ENCODE data around the gene TUBGCP4. TPM values are rescaled to one million over a fixed set of nuclear protein-coding genes. Genes with fewer than 3 reads are reported as not detected.

TUBGCP4 gene
- polyA plus RNA-seq, 2 donors: 4.8 to 5.3 TPM

DNA sequence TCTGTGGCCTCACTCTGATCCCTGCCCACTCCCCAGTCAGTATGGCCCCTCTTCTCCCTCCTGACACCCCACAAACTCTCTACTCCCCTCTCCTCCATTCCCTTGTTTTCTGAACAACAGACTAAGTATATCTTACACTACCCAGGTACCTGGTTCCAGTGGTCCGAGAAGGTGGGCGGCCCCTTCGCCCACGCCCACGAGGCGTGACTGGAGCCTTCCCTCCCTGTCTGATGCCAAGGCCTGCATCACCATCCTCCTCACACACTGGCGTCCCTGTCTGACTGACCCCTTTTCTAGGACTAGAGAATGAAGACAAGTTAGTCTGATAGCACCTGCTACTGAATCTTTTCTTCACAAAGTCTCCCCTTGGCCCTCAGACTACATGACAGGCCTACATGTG is 50.0 kb downstream of the TUBGCP4 start:
- no peak overlapping the region for H3K27ac ChIP-seq (ENCODE audit: low read depth in 2 of 2, low read length in 1 of 2)
- H3K9me3 ChIP-seq (ENCODE audit: control insufficient read depth in 2 of 2, insufficient read depth in 1 of 2, low read depth in 1 of 2, low read length in 1 of 2): no peaks in the 10 kb centered on the region
- H3K36me3 ChIP-seq (ENCODE audit: control insufficient read depth in 2 of 2, insufficient read depth in 2 of 2, low read length in 1 of 2): peaks cover 9 to 19% of the 10 kb centered on the region in 2 donors
- H3K4me1 ChIP-seq (ENCODE audit: control insufficient read depth in 2 of 2, insufficient read depth in 2 of 2, low read length in 1 of 2): no peaks in the 10 kb centered on the region
- 95 to 98% methylated on average over 7 of the region's 7 CpGs for WGBS, 2 donors
- no peaks in the 10 kb centered on the region for H3K27me3 ChIP-seq (ENCODE audit: control insufficient read depth in 1 of 2, insufficient read depth in 2 of 2, low read length in 2 of 2)
- H3K4me3 ChIP-seq (ENCODE audit: low read depth in 1 of 2, low read length in 2 of 2): no peak overlapping the region

DNA sequence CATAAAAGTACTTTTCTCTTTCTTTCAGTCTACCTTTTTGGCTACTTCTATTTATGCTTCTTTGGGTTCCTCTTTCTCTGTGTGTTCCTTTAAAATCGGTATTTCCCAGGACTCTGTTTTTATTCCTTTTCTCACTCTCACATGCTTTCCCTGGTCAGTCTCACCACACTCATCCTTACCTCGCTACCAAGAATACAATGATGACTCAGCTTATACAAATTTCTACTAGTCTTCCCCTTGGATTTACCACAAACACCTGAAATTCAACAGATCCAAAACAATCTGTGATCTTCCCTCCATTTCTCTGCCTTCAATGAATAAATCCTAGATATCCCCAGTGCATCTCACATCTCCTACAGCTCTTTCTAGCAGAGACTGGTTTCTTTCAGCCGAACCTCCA is 52.9 kb downstream of the TUBGCP4 start:
- no peak overlapping the region for H3K4me3 ChIP-seq (ENCODE audit: low read depth in 1 of 2, low read length in 2 of 2)
- no peaks in the 10 kb centered on the region for H3K27me3 ChIP-seq (ENCODE audit: control insufficient read depth in 1 of 2, insufficient read depth in 2 of 2, low read length in 2 of 2)
- no peak overlapping the region for H3K27ac ChIP-seq (ENCODE audit: low read depth in 2 of 2, low read length in 1 of 2)
- WGBS, 2 donors: 94 to 95% methylated on average over 3 of the region's 3 CpGs
- no peaks in the 10 kb centered on the region for H3K4me1 ChIP-seq (ENCODE audit: control insufficient read depth in 2 of 2, insufficient read depth in 2 of 2, low read length in 1 of 2)
- H3K9me3 ChIP-seq (ENCODE audit: control insufficient read depth in 2 of 2, insufficient read depth in 1 of 2, low read depth in 1 of 2, low read length in 1 of 2): no peaks in the 10 kb centered on the region
- peaks cover 9 to 18% of the 10 kb centered on the region in 2 donors for H3K36me3 ChIP-seq (ENCODE audit: control insufficient read depth in 2 of 2, insufficient read depth in 2 of 2, low read length in 1 of 2)

DNA sequence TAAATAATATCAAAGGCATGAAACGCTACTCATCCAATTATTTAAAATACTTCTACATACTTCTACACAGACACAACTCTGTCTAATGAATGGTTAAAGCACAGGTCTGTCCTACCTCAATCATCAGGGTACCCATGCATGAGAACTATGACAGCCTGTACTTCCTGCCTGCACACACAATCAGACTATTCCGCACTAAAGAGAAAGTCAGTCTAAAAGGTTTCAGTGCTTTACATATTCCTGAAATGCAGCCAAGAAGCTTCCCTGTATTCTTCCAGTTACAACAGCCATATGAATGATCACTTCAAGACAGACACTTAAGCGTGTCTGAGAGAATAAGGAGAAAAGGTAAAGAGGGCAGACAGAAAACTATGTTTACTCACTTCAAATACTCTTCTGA is 58.8 kb downstream of the TUBGCP4 start:
- Histone ChIP-seq H3K36me3 (ENCODE audit: control insufficient read depth in 2 of 2, insufficient read depth in 2 of 2, low read length in 1 of 2) (peaks cover 9% of the 10 kb centered on the region in 2 donors), H3K4me1 (ENCODE audit: control insufficient read depth in 2 of 2, insufficient read depth in 2 of 2, low read length in 1 of 2) (no peaks in the 10 kb centered on the region), H3K27me3 (ENCODE audit: control insufficient read depth in 1 of 2, insufficient read depth in 2 of 2, low read length in 2 of 2) (no peaks in the 10 kb centered on the region), H3K9me3 (ENCODE audit: control insufficient read depth in 2 of 2, insufficient read depth in 1 of 2, low read depth in 1 of 2, low read length in 1 of 2) (no peaks in the 10 kb centered on the region), H3K4me3 (ENCODE audit: low read depth in 1 of 2, low read length in 2 of 2) (no peak overlapping the region), H3K27ac (ENCODE audit: low read depth in 2 of 2, low read length in 1 of 2) (no peak overlapping the region)
- whole genome bisulfite sequencing, 2 donors: 63 to 64% methylated on average over 3 of the region's 3 CpGs

DNA sequence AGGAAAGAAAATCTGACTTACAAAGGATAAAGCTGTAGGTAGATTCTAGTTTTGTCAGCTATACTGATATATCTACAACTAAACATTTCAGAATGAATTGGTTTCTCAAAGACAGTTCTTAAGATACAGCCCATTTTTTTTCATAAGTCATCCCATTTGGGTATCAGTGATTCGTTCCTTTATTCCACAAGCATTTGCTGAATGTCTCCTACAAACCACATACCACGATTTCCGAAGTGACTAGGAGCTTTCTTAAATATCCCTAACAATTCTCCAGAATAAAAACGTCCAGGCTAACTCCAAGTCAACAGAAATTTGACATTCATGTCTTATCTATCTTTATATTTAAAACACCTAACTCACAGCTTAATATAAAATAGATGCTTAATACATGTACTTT is 62.3 kb downstream of the TUBGCP4 start:
- 88 to 92% methylated on average over 4 of the region's 4 CpGs for WGBS, 2 donors
- H3K4me1 ChIP-seq (ENCODE audit: control insufficient read depth in 2 of 2, insufficient read depth in 2 of 2, low read length in 1 of 2): no peaks in the 10 kb centered on the region
- no peak overlapping the region for H3K27ac ChIP-seq (ENCODE audit: low read depth in 2 of 2, low read length in 1 of 2)
- no peak overlapping the region for H3K4me3 ChIP-seq (ENCODE audit: low read depth in 1 of 2, low read length in 2 of 2)
- no peaks in the 10 kb centered on the region for H3K27me3 ChIP-seq (ENCODE audit: control insufficient read depth in 1 of 2, insufficient read depth in 2 of 2, low read length in 2 of 2)
- peaks cover 5 to 15% of the 10 kb centered on the region in 2 donors for H3K36me3 ChIP-seq (ENCODE audit: control insufficient read depth in 2 of 2, insufficient read depth in 2 of 2, low read length in 1 of 2)
- no peaks in the 10 kb centered on the region for H3K9me3 ChIP-seq (ENCODE audit: control insufficient read depth in 2 of 2, insufficient read depth in 1 of 2, low read depth in 1 of 2, low read length in 1 of 2)

DNA sequence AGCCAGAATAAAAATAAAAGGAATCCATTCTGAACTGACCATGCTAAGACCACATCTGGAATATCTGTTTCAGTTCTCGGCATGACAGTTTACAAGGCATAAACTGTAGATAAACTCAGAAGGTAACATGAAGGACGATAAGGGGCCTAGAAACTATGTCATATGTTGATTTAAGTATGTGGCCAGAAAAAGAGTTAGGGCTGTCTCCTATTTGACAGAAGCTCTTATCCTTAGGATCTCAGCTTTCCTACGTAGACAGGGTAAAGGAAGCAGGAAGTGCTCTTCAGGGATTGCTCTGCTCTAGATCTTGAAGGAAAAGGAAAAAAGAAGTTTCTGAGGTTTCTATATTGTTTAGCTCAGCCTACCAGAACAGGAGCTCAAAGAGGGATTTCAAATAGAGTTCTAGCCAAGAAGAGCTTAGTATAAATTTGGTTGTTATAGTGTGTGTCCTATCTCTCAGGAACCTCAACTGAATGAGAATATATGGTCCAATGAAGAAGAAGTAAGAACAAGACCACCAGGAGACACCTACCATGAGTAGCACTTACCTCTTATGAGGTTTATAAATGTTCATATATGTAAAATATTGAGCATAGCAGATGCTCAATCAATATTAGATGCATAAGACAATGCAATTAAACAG is 62.9 kb downstream of the TUBGCP4 start:
- Histone ChIP-seq H3K36me3 (ENCODE audit: control insufficient read depth in 2 of 2, insufficient read depth in 2 of 2, low read length in 1 of 2) (peaks cover 5 to 15% of the 10 kb centered on the region in 2 donors), H3K9me3 (ENCODE audit: control insufficient read depth in 2 of 2, insufficient read depth in 1 of 2, low read depth in 1 of 2, low read length in 1 of 2) (no peaks in the 10 kb centered on the region)

DNA sequence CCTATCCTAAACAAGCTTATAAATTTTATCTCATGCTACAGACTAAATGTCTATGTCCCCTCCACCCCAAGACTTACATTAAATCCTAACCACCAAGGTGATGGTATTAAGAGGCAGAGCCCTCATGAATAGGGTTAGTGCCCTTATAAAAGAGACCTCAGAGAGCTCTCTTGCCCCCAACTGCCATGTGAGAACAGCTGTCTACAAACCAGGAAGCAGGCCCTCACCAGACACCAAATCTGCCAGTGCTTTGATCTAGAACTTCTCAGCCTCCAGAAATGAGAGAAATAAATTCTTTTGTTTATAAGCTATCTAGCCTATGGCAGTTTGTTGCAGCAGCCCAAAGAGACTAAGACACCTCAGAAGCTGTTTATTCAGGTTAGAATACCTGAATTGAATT is 63.5 kb downstream of the TUBGCP4 start:
- no peak overlapping the region for H3K27ac ChIP-seq (ENCODE audit: low read depth in 2 of 2, low read length in 1 of 2)
- no peaks in the 10 kb centered on the region for H3K9me3 ChIP-seq (ENCODE audit: control insufficient read depth in 2 of 2, insufficient read depth in 1 of 2, low read depth in 1 of 2, low read length in 1 of 2)
- H3K36me3 ChIP-seq (ENCODE audit: control insufficient read depth in 2 of 2, insufficient read depth in 2 of 2, low read length in 1 of 2): peaks cover 5 to 15% of the 10 kb centered on the region in 2 donors
- H3K27me3 ChIP-seq (ENCODE audit: control insufficient read depth in 1 of 2, insufficient read depth in 2 of 2, low read length in 2 of 2): no peaks in the 10 kb centered on the region
- no peak overlapping the region for H3K4me3 ChIP-seq (ENCODE audit: low read depth in 1 of 2, low read length in 2 of 2)
- no peaks in the 10 kb centered on the region for H3K4me1 ChIP-seq (ENCODE audit: control insufficient read depth in 2 of 2, insufficient read depth in 2 of 2, low read length in 1 of 2)

More for the DNA sequence above, 62.9 kb downstream of the TUBGCP4 start:
- Histone ChIP-seq H3K4me3 (ENCODE audit: low read depth in 1 of 2, low read length in 2 of 2) (no peak overlapping the region), H3K27me3 (ENCODE audit: control insufficient read depth in 1 of 2, insufficient read depth in 2 of 2, low read length in 2 of 2) (no peaks in the 10 kb centered on the region), H3K4me1 (ENCODE audit: control insufficient read depth in 2 of 2, insufficient read depth in 2 of 2, low read length in 1 of 2) (no peaks in the 10 kb centered on the region), H3K27ac (ENCODE audit: low read depth in 2 of 2, low read length in 1 of 2) (no peak overlapping the region)
- 79 to 90% methylated on average over 3 of the region's 3 CpGs for WGBS, 2 donors

DNA sequence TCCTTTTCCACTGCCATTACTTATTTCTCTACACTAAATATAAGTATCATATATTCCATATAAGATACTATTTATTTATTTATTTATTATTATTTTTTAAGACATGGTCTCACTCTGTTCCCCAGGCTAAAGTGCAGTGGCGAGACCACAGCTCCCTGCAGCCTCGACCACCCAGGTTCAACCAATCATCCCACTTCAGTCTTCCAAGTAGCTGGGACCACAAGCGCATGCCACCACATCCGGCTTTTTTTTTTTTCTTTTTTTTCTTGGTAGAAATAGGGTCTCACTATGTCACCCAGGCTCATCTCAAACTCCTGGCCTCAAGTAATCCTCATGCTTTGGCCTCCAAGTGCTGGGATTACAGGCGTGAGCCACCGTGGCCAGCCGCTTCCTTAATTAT is 65.5 kb downstream of the TUBGCP4 start:
- H3K9me3 ChIP-seq (ENCODE audit: control insufficient read depth in 2 of 2, insufficient read depth in 1 of 2, low read depth in 1 of 2, low read length in 1 of 2): no peaks in the 10 kb centered on the region
- no peak overlapping the region for H3K27ac ChIP-seq (ENCODE audit: low read depth in 2 of 2, low read length in 1 of 2)
- no peaks in the 10 kb centered on the region for H3K27me3 ChIP-seq (ENCODE audit: control insufficient read depth in 1 of 2, insufficient read depth in 2 of 2, low read length in 2 of 2)
- 95 to 97% methylated on average over 7 of the region's 7 CpGs for WGBS, 2 donors
- no peaks in the 10 kb centered on the region for H3K4me1 ChIP-seq (ENCODE audit: control insufficient read depth in 2 of 2, insufficient read depth in 2 of 2, low read length in 1 of 2)
- no peak overlapping the region for H3K4me3 ChIP-seq (ENCODE audit: low read depth in 1 of 2, low read length in 2 of 2)
- H3K36me3 ChIP-seq (ENCODE audit: control insufficient read depth in 2 of 2, insufficient read depth in 2 of 2, low read length in 1 of 2): peaks cover 5 to 14% of the 10 kb centered on the region in 2 donors

DNA sequence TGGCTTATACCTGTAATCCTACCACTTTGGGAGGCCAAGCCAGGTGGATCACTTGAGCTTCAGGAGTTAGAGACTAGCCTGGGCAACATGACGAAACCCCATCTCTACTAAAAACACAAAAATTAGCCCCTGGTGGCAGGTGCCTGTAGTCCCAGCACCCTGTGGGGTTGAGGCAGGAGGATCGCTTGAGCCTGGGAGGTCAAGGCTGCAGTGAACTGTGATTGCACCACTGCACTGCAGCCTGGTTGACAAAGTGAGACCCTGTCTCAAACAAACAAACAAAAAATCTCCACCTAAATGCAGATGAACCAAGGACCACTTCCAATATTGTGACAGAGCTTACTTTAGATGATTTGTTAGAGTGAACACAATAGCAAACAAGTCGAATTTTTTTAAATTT is 68.4 kb downstream of the TUBGCP4 start:
- no peaks in the 10 kb centered on the region for H3K27me3 ChIP-seq (ENCODE audit: control insufficient read depth in 1 of 2, insufficient read depth in 2 of 2, low read length in 2 of 2)
- 85 to 89% methylated on average over 3 of the region's 3 CpGs for WGBS, 2 donors
- peaks cover 0 to 7% of the 10 kb centered on the region in 2 donors for H3K36me3 ChIP-seq (ENCODE audit: control insufficient read depth in 2 of 2, insufficient read depth in 2 of 2, low read length in 1 of 2)
- no peak overlapping the region for H3K4me3 ChIP-seq (ENCODE audit: low read depth in 1 of 2, low read length in 2 of 2)
- no peaks in the 10 kb centered on the region for H3K9me3 ChIP-seq (ENCODE audit: control insufficient read depth in 2 of 2, insufficient read depth in 1 of 2, low read depth in 1 of 2, low read length in 1 of 2)
- H3K4me1 ChIP-seq (ENCODE audit: control insufficient read depth in 2 of 2, insufficient read depth in 2 of 2, low read length in 1 of 2): no peaks in the 10 kb centered on the region
- no peak overlapping the region for H3K27ac ChIP-seq (ENCODE audit: low read depth in 2 of 2, low read length in 1 of 2)

DNA sequence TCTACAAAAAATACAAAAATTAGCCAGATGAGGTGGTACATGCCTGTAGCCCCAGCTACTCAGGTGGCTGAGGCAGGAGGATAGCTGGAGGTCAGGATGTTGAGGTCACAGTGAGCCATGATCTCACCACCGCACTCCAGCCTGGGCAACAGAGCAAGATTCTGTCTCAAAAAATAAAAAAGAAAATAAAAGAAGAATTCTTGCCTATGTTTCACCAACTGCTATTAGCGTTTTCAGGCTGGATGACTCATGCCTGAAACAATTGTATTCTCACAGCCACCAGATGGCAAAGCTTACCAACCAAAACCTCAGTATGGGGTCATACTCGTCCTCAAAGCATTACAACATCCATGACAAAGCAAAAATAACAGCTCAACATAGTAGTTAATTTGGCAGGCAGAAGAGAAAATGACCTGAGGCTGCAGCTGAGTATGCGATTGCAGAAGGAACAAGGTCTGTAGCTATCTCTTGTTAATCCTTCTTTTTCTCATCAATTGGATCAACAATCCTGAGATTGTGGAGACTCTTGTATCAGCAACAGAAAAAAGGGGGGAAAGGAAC is 69.9 kb downstream of the TUBGCP4 start:
- 19 to 30% methylated on average over 4 of the region's 4 CpGs for WGBS, 2 donors

DNA sequence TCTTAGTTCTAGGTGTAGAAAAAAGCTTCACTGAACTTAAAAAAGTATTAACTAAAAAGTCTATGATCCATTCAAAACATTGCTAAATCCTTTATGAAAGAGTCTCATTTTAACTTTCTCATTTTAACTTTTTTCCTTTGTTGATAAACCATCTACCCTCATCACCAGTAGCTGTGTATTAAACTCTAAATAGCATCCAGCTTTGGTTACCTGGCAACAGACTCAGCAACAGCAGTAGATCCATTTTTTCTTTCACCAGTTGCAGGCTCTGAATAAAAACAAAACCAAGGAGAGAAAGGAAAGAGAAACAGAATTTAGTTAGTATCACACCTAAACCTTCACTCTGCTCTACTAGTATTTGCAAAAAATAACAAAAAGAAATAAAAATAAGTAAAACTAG is 70.4 kb downstream of the TUBGCP4 start:
- no peaks in the 10 kb centered on the region for H3K9me3 ChIP-seq (ENCODE audit: control insufficient read depth in 2 of 2, insufficient read depth in 1 of 2, low read depth in 1 of 2, low read length in 1 of 2)
- no peaks in the 10 kb centered on the region for H3K27me3 ChIP-seq (ENCODE audit: control insufficient read depth in 1 of 2, insufficient read depth in 2 of 2, low read length in 2 of 2)
- no peak overlapping the region for H3K4me3 ChIP-seq (ENCODE audit: low read depth in 1 of 2, low read length in 2 of 2)
- H3K4me1 ChIP-seq (ENCODE audit: control insufficient read depth in 2 of 2, insufficient read depth in 2 of 2, low read length in 1 of 2): no peaks in the 10 kb centered on the region
- H3K36me3 ChIP-seq (ENCODE audit: control insufficient read depth in 2 of 2, insufficient read depth in 2 of 2, low read length in 1 of 2): peaks cover 0 to 7% of the 10 kb centered on the region in 2 donors
- no peak overlapping the region for H3K27ac ChIP-seq (ENCODE audit: low read depth in 2 of 2, low read length in 1 of 2)

More for the DNA sequence above, 69.9 kb downstream of the TUBGCP4 start:
- Histone ChIP-seq H3K27me3 (ENCODE audit: control insufficient read depth in 1 of 2, insufficient read depth in 2 of 2, low read length in 2 of 2) (no peaks in the 10 kb centered on the region), H3K4me3 (ENCODE audit: low read depth in 1 of 2, low read length in 2 of 2) (no peak overlapping the region), H3K36me3 (ENCODE audit: control insufficient read depth in 2 of 2, insufficient read depth in 2 of 2, low read length in 1 of 2) (peaks cover 0 to 9% of the 10 kb centered on the region in 2 donors), H3K9me3 (ENCODE audit: control insufficient read depth in 2 of 2, insufficient read depth in 1 of 2, low read depth in 1 of 2, low read length in 1 of 2) (no peaks in the 10 kb centered on the region), H3K27ac (ENCODE audit: low read depth in 2 of 2, low read length in 1 of 2) (peak overlapping the region in 1 of 2 donors; percentile 4), H3K4me1 (ENCODE audit: control insufficient read depth in 2 of 2, insufficient read depth in 2 of 2, low read length in 1 of 2) (no peaks in the 10 kb centered on the region)

All from esophagus (tissue), 2 donors.